ENCODE measurements around the gene TRIM49C. TPM values are rescaled to one million over a fixed set of nuclear protein-coding genes. Genes with fewer than 3 reads are reported as not detected.
A peak's percentile ranks its signal among the peaks of the same experiment; 100 is the strongest.
"Not testable (repeated sequence)": the region's sequence is repeated elsewhere in the genome, so short reads cannot be mapped to it uniquely, and the experiment has no call there.

The TRIM49C gene, protein sequence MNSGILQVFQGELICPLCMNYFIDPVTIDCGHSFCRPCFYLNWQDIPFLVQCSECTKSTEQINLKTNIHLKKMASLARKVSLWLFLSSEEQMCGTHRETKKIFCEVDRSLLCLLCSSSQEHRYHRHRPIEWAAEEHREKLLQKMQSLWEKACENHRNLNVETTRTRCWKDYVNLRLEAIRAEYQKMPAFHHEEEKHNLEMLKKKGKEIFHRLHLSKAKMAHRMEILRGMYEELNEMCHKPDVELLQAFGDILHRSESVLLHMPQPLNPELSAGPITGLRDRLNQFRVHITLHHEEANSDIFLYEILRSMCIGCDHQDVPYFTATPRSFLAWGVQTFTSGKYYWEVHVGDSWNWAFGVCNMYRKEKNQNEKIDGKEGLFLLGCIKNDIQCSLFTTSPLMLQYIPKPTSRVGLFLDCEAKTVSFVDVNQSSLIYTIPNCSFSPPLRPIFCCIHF
- total RNA-seq (2014; rRNA removed; shearing (Covaris generic); ENCODE audit: low replicate concordance) = not detected in 2 replicates

DNA sequence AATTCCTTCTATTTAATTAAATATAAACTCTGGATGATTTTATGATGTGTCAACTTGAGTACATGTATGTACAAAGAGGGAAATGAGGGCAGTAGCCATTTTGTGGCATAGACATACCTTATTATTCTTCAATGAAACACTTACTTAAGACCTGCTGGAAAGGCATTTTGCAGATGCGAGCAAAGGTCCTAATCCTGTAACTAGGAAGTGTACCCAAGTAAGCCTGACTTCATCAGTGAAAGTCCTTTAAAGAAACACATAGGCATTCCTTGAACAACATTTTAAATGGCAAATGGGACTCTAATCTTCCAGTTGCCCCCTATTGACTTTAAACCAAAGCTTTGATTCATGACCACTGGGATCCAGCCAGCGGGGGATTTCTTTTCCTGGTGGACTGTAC, at the start of gene TRIM49C:
TSS of gene TRIM49C (plus strand) at position 301 of the 400 bp plus-strand sequence. CDS start 4,106 bp downstream, outside the sequence.
- not testable (repeated sequence) for H3K9me3 ChIP-seq, H3K4me3 ChIP-seq, H3K27me3 ChIP-seq, H3K36me3 ChIP-seq, DNase-seq

DNA sequence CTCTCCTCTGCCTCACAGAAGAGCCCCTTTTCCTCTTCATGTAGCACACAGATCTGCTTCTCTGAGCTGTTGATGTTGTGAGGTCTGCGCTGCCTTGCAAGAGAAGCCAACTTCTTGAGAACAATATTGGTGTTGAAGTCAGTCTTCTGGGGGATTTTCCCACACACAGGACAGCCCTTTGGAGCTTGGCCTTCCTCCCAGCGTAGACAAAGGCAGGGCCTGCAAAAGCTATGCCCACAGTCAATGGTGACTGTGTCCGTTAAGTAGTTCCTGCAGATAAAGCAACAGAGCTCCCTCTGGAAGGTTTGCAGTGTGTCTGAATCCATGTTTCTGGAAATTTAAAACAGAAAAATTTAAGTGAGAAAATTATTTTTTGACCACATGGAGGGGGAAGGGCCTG, 6.7 kb upstream of the TRIM49C start:
- H3K4me3 ChIP-seq, H3K9me3 ChIP-seq, DNase-seq, H3K36me3 ChIP-seq, H3K27me3 ChIP-seq: not testable (repeated sequence)

DNA sequence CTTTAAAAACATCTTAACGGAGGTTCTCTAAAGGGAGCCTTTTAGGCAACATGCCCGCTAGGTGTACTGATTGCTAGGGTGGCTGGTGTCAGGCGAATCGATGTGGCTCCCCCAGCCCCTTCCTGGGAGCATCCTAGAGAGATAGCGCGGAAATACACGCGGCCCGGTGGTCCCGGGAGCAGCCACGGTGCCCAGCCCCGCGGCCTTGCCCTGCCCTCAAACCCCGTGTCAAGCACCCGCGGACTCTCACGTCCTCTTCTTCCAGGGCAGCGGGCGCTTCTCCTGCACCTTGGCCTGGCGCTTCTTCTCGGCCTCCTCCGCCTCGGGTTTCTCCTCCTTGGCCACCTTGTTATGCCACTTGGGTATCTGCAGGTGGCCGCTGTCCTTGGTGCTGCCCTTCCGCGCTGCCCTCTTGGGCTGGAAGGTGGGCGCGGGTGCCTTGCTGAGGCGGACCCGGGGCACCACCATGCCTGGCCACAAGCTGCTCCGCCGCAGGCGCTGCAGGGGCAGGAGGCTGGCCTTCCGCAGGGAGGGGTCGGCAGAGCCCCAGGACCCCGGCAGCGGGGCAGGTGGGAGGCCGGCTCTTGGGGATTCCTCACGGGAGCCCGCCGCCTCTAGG, 20.8 kb downstream of the TRIM49C start:
- H3K9me3 ChIP-seq, H3K4me3 ChIP-seq, H3K36me3 ChIP-seq, H3K27me3 ChIP-seq: not testable (repeated sequence)
- DNase-seq = peak; percentile 0

DNA sequence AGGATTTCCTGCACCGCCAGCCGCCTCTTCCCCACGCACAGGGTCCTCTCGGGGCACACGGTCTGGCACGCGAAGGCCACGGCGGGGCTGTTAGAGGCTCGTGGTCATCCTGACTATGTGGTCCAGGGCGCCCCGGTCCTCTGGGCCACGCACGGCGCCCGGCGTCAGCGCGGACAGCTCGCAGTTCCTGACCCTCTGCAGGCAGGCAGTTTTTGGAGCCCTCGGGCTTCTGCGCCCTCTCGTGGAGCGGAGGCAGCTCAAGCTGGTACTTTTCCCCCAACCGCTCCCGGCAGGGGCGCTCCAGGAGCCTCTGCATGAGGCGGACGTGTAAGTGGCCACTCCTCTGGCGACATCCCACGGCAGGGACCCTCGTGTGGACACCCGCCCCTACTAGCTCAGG, 21.4 kb downstream of the TRIM49C start:
- H3K36me3 ChIP-seq, H3K9me3 ChIP-seq, H3K4me3 ChIP-seq, H3K27me3 ChIP-seq: not testable (repeated sequence)
- DNase-seq = peak; percentile 1

DNA sequence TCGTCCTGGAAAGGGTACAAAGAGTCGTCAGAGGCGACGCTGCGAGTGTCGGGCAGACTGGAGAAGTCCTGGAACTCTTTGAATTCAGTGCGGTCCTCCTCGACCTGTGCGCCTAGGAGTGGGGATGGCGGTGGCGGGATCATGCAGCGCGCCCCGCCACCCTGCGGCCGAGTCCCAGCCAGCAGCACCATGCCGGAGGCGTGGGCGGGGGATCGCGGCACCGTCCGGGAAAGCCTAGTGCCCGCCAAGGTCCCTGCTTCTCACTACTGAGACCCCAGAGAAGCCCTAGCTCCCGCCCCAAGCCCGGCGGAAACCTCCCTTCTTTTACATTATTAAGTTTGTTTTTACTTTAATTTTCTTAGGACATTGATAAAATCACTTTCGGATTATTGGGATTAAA, 22.6 kb downstream of the TRIM49C start:
- not testable (repeated sequence) for H3K9me3 ChIP-seq, DNase-seq, H3K4me3 ChIP-seq, H3K27me3 ChIP-seq, H3K36me3 ChIP-seq

DNA sequence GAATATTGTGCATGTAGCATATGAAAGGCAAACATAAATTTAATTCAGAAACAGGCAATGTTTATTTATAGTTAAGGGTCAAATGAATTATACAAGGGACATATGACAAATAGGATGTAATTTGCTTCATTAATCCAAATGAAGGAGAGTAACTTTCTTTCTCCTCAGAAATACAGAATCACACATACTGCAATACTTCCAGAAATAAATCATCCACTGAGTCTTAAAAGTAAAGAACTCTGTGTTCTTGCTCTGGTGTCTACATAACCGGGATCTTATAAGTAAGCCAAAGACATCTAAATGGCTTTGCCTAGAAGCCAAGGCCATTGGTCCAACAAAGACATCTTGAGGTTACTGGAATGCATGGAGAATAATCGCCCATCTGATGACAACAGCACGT, 54.7 kb downstream of the TRIM49C start, which contains the start of gene UBTFL1:
TSS of gene UBTFL1 (plus strand) at position 301 of the 400 bp plus-strand sequence. CDS start at position 301, 0 bp downstream.
- H3K4me3 ChIP-seq, H3K9me3 ChIP-seq, H3K36me3 ChIP-seq, H3K27me3 ChIP-seq, DNase-seq: not testable (repeated sequence)

DNA sequence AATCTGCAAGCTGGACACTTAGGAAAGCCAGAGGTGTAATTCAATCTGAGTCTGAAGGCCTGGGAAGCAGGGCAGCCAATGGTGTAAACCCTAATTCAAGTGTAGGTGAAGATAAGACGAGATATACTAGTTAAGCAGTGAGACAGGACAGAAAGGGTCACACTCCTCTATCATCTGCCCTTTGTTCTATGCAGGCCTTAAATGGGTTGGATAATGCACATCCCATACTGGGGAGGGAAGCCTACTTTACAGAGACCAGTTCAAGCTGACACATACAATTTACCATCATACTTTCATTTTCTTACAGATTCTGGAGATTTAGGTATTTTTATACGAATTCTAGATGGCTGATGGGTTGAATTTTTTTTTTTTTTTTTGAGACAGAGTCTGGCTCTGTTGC, 57.8 kb downstream of the TRIM49C start:
- not testable (repeated sequence) for H3K27me3 ChIP-seq, DNase-seq, H3K36me3 ChIP-seq

More for the DNA sequence above, 57.8 kb downstream of the TRIM49C start:
- not testable (repeated sequence) for H3K9me3 ChIP-seq, H3K4me3 ChIP-seq

Other genes with a start within 250 kb of the TRIM49C start
- not detected in 2 replicates for gene TRIM49, start 222.5 kb upstream of the TRIM49C start, total RNA-seq (2014; rRNA removed; shearing (Covaris generic); ENCODE audit: low replicate concordance)
- gene TRIM64B, start 152.6 kb upstream of the TRIM49C start, total RNA-seq (2014; rRNA removed; shearing (Covaris generic); ENCODE audit: low replicate concordance) = not detected in 2 replicates
- gene TRIM49D1, start 108.9 kb upstream of the TRIM49C start, total RNA-seq (2014; rRNA removed; shearing (Covaris generic); ENCODE audit: low replicate concordance) = not detected in 2 replicates
- not detected in 2 replicates for gene TRIM49D2, start 107.0 kb upstream of the TRIM49C start, total RNA-seq (2014; rRNA removed; shearing (Covaris generic); ENCODE audit: low replicate concordance)
- gene TRIM64, start 65.1 kb upstream of the TRIM49C start, total RNA-seq (2014; rRNA removed; shearing (Covaris generic); ENCODE audit: low replicate concordance) = not detected in 2 replicates
- not detected in 2 replicates for gene UBTFL1, start 54.8 kb downstream of the TRIM49C start, total RNA-seq (2014; rRNA removed; shearing (Covaris generic); ENCODE audit: low replicate concordance)
- not detected in 2 replicates for gene NAALAD2, start 103.6 kb downstream of the TRIM49C start, total RNA-seq (2014; rRNA removed; shearing (Covaris generic); ENCODE audit: low replicate concordance)
- gene CHORDC1, start 191.9 kb downstream of the TRIM49C start, total RNA-seq (2014; rRNA removed; shearing (Covaris generic); ENCODE audit: low replicate concordance) = 73.8 and 189 TPM in 2 replicates